Cardiac muscle cell (in vitro differentiated cells and primary cell): ENCODE measurements around the gene PIGH. TPM values are rescaled to one million over a fixed set of nuclear protein-coding genes. Genes with fewer than 3 reads are reported as not detected.
"Not testable (repeated sequence)": the region's sequence is repeated elsewhere in the genome, so short reads cannot be mapped to it uniquely, and the experiment has no call there.

ENCODE experiments used
- DNase-seq, 2 donors: peaks; one replicate each; pipeline versions ENCODE4 v3.0.0 to v3.0.0-alpha.2; 2010 to 2017; ENCODE audit warnings: low read depth in 1 of 2, low spot score in 1 of 2
- H3K27ac ChIP-seq: fragments of 200-600 bp; sonication (generic); 2 replicates; pipeline ENCODE4 v1.5.1; 2016
- H3K27me3 ChIP-seq: fragments of 200-600 bp; sonication (generic); 2 replicates; pipeline ENCODE4 v1.6.0; 2016; ENCODE audit warnings: control low read depth
- H3K36me3 ChIP-seq: fragments of 200-600 bp; sonication (generic); 2 replicates; pipeline ENCODE4 v1.5.1; 2016; ENCODE audit warnings: control low read depth
- H3K4me1 ChIP-seq: fragments of 200-600 bp; sonication (generic); 2 replicates; pipeline ENCODE4 v1.8.1; 2017; ENCODE audit warnings: low read depth, mild to moderate bottlenecking, mixed run types
- H3K4me3 ChIP-seq: fragments of 200-600 bp; sonication (generic); 2 replicates; pipeline ENCODE4 v1.5.1; 2016; ENCODE audit warnings: mild to moderate bottlenecking
- H3K9me3 ChIP-seq: fragments of 200-600 bp; sonication (generic); 2 replicates; pipeline ENCODE4 v1.5.1; 2017; ENCODE audit warnings: low read depth, mild to moderate bottlenecking, control low read depth
- polyA plus RNA-seq: library from polyadenylated mRNA; unstranded; fragments of >200 nt; fragmentation: Nextera tagmentation; extraction: Ambion mirVana; gene quantifications from 2 replicates; pipeline ENCODE4 v1.2.1, GENCODE V29; 2016
- total RNA-seq: library from RNA; depleted of rRNA; stranded (reverse); fragments of >200 nt; gene quantifications from 2 replicates; pipeline ENCODE4 v1.2.3, GENCODE V29; 2016
- TF ChIP-seq, protein P1 (sequence below): IDR thresholded peaks from 2 replicates; pipeline ENCODE4 v1.5.1; 2012; ENCODE audit warnings: low read depth, mild to moderate bottlenecking, low read length

Gene PIGH
- total and polyA plus RNA-seq, 2 experiments from 2014 or later: 11.3 to 31.3 TPM

DNA sequence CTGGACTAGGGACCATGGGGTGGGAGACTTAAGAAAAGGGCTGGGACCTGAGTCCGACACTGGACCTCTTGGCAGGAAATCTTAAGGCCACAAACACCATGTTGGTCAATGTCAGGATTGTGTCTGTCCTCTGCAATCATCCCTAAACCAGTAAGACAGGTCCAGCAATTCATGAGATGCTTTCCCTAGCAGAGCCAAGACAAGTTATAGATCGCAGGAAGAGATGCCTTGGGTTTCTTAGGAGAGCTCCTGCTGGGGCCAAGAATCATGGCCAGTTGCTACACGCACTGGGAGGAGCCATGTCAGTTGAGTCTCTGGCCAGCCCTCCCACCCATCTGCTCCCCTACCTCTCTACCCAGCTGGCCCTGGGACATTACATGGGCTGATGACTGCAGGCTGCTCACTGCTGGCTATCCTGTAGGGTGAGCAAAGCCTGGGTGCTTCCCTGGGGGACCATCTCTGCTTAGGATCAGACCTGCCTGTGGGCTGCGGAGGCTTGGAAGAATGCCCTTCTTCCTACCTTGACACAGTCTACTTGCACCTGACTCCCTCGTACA lies 52.8 kb downstream of the PIGH start:
- Histone ChIP-seq H3K36me3 (peaks cover 17% of the 10 kb centered on the region), H3K27ac (no peak overlapping the region), H3K27me3 (no peaks in the 10 kb centered on the region), H3K9me3 (no peaks in the 10 kb centered on the region), H3K4me1 (no peaks in the 10 kb centered on the region), H3K4me3 (no peak overlapping the region)
- DNase-seq: no peak
- TF ChIP-seq, protein P1, sequence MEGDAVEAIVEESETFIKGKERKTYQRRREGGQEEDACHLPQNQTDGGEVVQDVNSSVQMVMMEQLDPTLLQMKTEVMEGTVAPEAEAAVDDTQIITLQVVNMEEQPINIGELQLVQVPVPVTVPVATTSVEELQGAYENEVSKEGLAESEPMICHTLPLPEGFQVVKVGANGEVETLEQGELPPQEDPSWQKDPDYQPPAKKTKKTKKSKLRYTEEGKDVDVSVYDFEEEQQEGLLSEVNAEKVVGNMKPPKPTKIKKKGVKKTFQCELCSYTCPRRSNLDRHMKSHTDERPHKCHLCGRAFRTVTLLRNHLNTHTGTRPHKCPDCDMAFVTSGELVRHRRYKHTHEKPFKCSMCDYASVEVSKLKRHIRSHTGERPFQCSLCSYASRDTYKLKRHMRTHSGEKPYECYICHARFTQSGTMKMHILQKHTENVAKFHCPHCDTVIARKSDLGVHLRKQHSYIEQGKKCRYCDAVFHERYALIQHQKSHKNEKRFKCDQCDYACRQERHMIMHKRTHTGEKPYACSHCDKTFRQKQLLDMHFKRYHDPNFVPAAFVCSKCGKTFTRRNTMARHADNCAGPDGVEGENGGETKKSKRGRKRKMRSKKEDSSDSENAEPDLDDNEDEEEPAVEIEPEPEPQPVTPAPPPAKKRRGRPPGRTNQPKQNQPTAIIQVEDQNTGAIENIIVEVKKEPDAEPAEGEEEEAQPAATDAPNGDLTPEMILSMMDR: no peak

DNA sequence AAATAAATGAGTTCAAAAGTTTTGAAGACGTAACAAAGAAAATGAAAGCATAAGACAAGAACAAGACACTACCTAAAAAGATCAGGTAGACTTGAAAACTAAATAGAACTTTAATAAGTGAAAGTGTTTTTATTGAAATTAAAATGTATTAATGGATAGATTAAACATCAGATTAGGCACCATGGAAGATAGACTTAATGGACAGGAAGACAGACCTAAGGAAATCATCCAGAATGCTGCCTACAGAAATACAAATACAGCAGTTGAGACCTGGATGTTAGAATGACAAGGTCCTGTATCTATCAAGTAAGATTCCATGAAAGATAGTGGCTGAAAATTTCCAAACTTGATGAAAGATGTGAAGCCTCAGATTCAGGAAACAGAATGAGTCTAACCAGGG lies 55.5 kb downstream of the PIGH start:
- TF ChIP-seq, protein P1: no peak
- H3K9me3 ChIP-seq: no peaks in the 10 kb centered on the region
- DNase-seq: no peak
- H3K36me3 ChIP-seq: peaks cover 14% of the 10 kb centered on the region
- no peaks in the 10 kb centered on the region for H3K27me3 ChIP-seq
- H3K4me3 ChIP-seq: no peak overlapping the region
- no peak overlapping the region for H3K27ac ChIP-seq
- H3K4me1 ChIP-seq: peaks cover 8% of the 10 kb centered on the region

DNA sequence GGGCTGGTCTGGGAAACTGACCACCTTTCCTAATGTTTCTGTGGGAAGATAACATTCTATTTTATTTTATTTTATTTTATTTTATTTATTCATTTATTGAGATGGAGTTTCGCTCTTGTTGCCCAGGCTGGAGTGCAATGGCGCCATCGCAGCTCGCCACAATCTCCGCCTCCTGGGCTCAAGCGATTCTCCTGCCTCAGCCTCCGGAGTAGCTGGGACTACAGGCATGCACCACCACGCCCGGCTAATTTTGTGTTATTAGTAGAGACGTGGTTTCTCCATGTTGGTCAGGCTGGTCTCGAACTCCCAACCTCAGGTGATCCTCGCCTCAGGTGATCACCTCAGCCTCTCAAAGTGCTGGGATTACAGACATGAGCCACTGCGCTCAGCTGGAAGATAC lies 57.4 kb downstream of the PIGH start:
- H3K4me1 ChIP-seq, H3K9me3 ChIP-seq, H3K27ac ChIP-seq, DNase-seq, H3K4me3 ChIP-seq, H3K27me3 ChIP-seq: not testable (repeated sequence)
- peaks cover 14% of the 10 kb centered on the region for H3K36me3 ChIP-seq

DNA sequence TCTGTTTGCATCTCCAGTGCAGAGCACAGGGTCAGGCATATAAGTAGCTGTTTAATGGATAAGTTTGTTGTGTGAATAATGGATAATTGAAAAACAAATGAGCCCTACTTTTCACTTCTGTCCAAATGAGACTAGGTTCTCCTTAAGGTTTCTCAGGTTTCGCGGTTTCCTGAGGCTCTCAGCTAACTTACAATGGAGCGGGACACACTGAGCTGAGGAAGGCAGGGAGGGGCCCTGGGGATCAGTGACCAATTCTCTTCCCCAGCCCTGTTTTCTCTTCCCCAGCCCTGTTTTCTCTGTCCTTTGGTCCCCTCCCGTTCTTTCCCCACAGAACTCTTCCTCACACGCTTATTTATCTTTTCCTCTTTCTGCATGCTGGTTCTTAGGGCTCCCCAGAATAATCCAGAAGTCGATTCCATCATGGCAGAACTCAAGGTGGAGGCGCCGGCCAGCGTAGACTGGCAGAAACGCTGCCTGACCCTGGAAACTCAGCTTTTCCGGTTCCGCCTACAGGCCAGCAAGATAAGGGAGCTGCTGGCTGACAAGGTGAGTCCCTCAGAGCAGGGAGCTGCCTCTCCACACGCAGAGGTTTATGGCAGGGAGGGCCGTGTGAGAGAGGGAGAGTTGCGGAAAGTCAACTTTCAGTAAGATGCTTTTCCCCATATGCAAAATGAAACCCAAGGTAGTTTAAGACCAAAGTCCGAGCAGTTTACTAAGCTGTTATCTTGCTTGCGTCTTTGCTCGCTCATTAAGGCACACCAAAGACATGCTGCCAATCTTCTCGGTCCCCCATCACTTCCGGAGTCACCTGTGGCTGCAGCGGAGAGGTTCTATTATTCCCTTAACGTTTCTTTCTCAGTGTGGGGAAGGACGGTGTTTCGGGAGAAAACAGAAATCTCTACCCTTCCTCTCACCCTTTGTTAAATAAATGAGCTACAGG lies 58.4 kb downstream of the PIGH start:
- TF ChIP-seq, protein P1: no peak
- Histone ChIP-seq H3K27me3 (no peaks in the 10 kb centered on the region), H3K4me3 (peak overlapping the region; percentile 9), H3K27ac (peak overlapping the region; percentile 63), H3K9me3 (no peaks in the 10 kb centered on the region), H3K36me3 (peaks cover 11% of the 10 kb centered on the region), H3K4me1 (peaks cover 8% of the 10 kb centered on the region)
- DNase-seq: peak in 1 of 2 donors; percentile 52

Other genes with a start within 250 kb of the PIGH start
- gene ATP6V1D, start 240.5 kb downstream of the PIGH start, total RNA-seq: 69.0 and 107 TPM in 2 replicates
- gene ATP6V1D, start 240.5 kb downstream of the PIGH start, polyA plus RNA-seq: 167 and 204 TPM in 2 replicates
- 42.7 and 88.2 TPM in 2 replicates for gene EIF2S1, start 239.9 kb downstream of the PIGH start, total RNA-seq
- gene EIF2S1, start 239.9 kb downstream of the PIGH start, polyA plus RNA-seq: 123 and 135 TPM in 2 replicates
- gene PLEK2, start 188.1 kb downstream of the PIGH start, total RNA-seq: 0.67 and 1.8 TPM in 2 replicates
- gene PLEK2, start 188.1 kb downstream of the PIGH start, polyA plus RNA-seq: 0.59 and 0.92 TPM in 2 replicates
- gene TMEM229B, start 111.5 kb downstream of the PIGH start, total RNA-seq: 0.09 and 0.42 TPM in 2 replicates
- gene TMEM229B, start 111.5 kb downstream of the PIGH start, polyA plus RNA-seq: 0.09 and 0.37 TPM in 2 replicates
- gene PLEKHH1, start 67.0 kb downstream of the PIGH start, total RNA-seq: 14.8 and 29.9 TPM in 2 replicates
- 15.0 and 18.0 TPM in 2 replicates for gene PLEKHH1, start 67.0 kb downstream of the PIGH start, polyA plus RNA-seq
- 11.0 and 16.0 TPM in 2 replicates for gene ARG2, start 19.7 kb upstream of the PIGH start, total RNA-seq
- gene ARG2, start 19.7 kb upstream of the PIGH start, polyA plus RNA-seq: 12.9 and 16.1 TPM in 2 replicates
- 64.6 and 77.8 TPM in 2 replicates for gene VTI1B, start 74.4 kb upstream of the PIGH start, total RNA-seq
- 124 and 136 TPM in 2 replicates for gene VTI1B, start 74.4 kb upstream of the PIGH start, polyA plus RNA-seq
- gene RDH11, start 95.5 kb upstream of the PIGH start, total RNA-seq: 41.7 and 61.2 TPM in 2 replicates
- 70.5 and 92.2 TPM in 2 replicates for gene RDH11, start 95.5 kb upstream of the PIGH start, polyA plus RNA-seq
- 0.48 TPM in 1 of 2 replicates, not detected in the other for gene RDH12, start 101.6 kb upstream of the PIGH start, total RNA-seq
- 1.7 TPM in 1 of 2 replicates, not detected in the other for gene RDH12, start 101.6 kb upstream of the PIGH start, polyA plus RNA-seq
- 11.6 and 13.3 TPM in 2 replicates for gene ZFYVE26, start 216.3 kb upstream of the PIGH start, total RNA-seq
- gene ZFYVE26, start 216.3 kb upstream of the PIGH start, polyA plus RNA-seq: 3.6 and 3.9 TPM in 2 replicates
- gene RAD51B, start 219.5 kb upstream of the PIGH start, total RNA-seq: 9.0 and 17.8 TPM in 2 replicates
- 11.7 and 27.3 TPM in 2 replicates for gene RAD51B, start 219.5 kb upstream of the PIGH start, polyA plus RNA-seq